SU-DHL-6 (cell line): ENCODE results near the gene RARS1.

ENCODE experiments used
- H2AFZ ChIP-seq: fragments of 200-600 bp; sonication (generic); 2 replicates; pipeline ENCODE4 v1.6.1; 2014; ENCODE audit warnings: low read depth, mild to moderate bottlenecking, moderate library complexity, mixed read lengths, antibody characterized with exemption, low read length; ENCODE audit not compliant: severe bottlenecking
- H3F3A ChIP-seq: fragments of 200-600 bp; shearing (Covaris generic); 2 replicates; pipeline ENCODE4 v1.6.0; 2016; ENCODE audit warnings: antibody characterized with exemption, mild to moderate bottlenecking; ENCODE audit not compliant: insufficient read depth
- H3K27ac ChIP-seq: fragments of 200-600 bp; sonication (generic); 2 replicates; pipeline ENCODE4 v1.5.1; 2016; ENCODE audit warnings: low read depth, mild to moderate bottlenecking, low read length, moderate library complexity, mixed read lengths
- H3K27me3 ChIP-seq: fragments of 200-600 bp; sonication (generic), shearing (Covaris generic); 2 replicates; pipeline ENCODE4 v1.6.0; 2014; ENCODE audit warnings: mild to moderate bottlenecking, low read length
- H3K36me3 ChIP-seq: fragments of 200-600 bp; sonication (generic); 2 replicates; pipeline ENCODE4 v1.6.1; 2014; ENCODE audit warnings: mild to moderate bottlenecking, low read length, mixed read lengths
- H3K4me2 ChIP-seq: fragments of 300-600, 200-600 bp; shearing (Covaris generic), sonication (generic); 2 replicates; pipeline ENCODE4 v1.6.0; 2014; ENCODE audit warnings: low read length, low read depth, mild to moderate bottlenecking; ENCODE audit not compliant: poor library complexity, severe bottlenecking
- H3K4me3 ChIP-seq: fragments of 200-600 bp; sonication (generic); 2 replicates; pipeline ENCODE4 v1.5.1; 2014; ENCODE audit warnings: antibody characterized with exemption, low read length, mild to moderate bottlenecking, mixed read lengths; ENCODE audit not compliant: insufficient read depth, poor library complexity, severe bottlenecking
- H3K79me2 ChIP-seq: fragments of 200-600 bp; sonication (generic); 2 replicates; pipeline ENCODE4 v1.6.1; 2014; ENCODE audit warnings: mild to moderate bottlenecking, low read length, moderate library complexity; ENCODE audit not compliant: insufficient read depth
- H3K9ac ChIP-seq: fragments of 200-600 bp; sonication (generic); 2 replicates; pipeline ENCODE4 v1.7.0; 2014; ENCODE audit warnings: mild to moderate bottlenecking, low read length
- H3K9me2 ChIP-seq: fragments of 200-600 bp; sonication (generic); replicated peaks from 2 replicates; pipeline ENCODE4 v1.6.1; 2014; ENCODE audit warnings: low read length; ENCODE audit not compliant: insufficient read depth
- H3K9me3 ChIP-seq: fragments of 200-600 bp; sonication (generic); 2 replicates; pipeline ENCODE4 v1.6.1; 2014; ENCODE audit warnings: low read length, mixed read lengths; ENCODE audit not compliant: insufficient read depth
- H4K20me1 ChIP-seq: fragments of 200-600 bp; sonication (generic); 2 replicates; pipeline ENCODE4 v1.6.1; 2014; ENCODE audit warnings: low read depth, mild to moderate bottlenecking, antibody characterized with exemption, low read length, moderate library complexity, mixed read lengths
- CTCF ChIP-seq: fragments of 200-600 bp; sonication (generic); IDR thresholded peaks from one replicate; pipeline ENCODE4 v1.5.1; 2017; ENCODE audit warnings: antibody characterized with exemption, mild to moderate bottlenecking, low read length, moderate library complexity; ENCODE audit not compliant: insufficient read depth, poor library complexity, severe bottlenecking
- EZH2phosphoT487 ChIP-seq: fragments of 200-600 bp; sonication (generic), shearing (Covaris generic); conservative IDR thresholded peaks from 2 replicates; pipeline ENCODE4 v1.6.1; 2018; ENCODE audit warnings: mild to moderate bottlenecking, antibody characterized with exemption, low read length, moderate library complexity, mixed read lengths

The RARS1 gene

GRCh38 chr5:168562279-168562678, 76.0 kb downstream of the RARS1 start:
- H3K36me3 ChIP-seq: peaks cover 69% of the 10 kb centered on the region
- no peak overlapping the region for H3K4me2 ChIP-seq
- H3K9me3 ChIP-seq: no peaks in the 10 kb centered on the region
- peaks cover 50% of the 10 kb centered on the region for H3K79me2 ChIP-seq
- no peaks in the 10 kb centered on the region for H3F3A ChIP-seq
- no peak overlapping the region for H3K27ac ChIP-seq
- TF ChIP-seq EZH2phosphoT487 (no peak), CTCF (no peak)
- no peak overlapping the region for H2AFZ ChIP-seq
- H3K9me2 ChIP-seq: no peaks in the 10 kb centered on the region
- H3K27me3 ChIP-seq: no peaks in the 10 kb centered on the region
- no peak overlapping the region for H3K4me3 ChIP-seq
- no peak overlapping the region for H3K9ac ChIP-seq
- H4K20me1 ChIP-seq: peaks cover 36% of the 10 kb centered on the region

- no peaks in the 10 kb centered on the region for H3K9me2 ChIP-seq
- no peak overlapping the region for H3K9ac ChIP-seq
- no peak for TF ChIP-seq EZH2phosphoT487
- no peak for TF ChIP-seq CTCF
- H3K4me2 ChIP-seq: no peak overlapping the region
- peaks cover 74% of the 10 kb centered on the region for H3K36me3 ChIP-seq
- no peak overlapping the region for H3K27ac ChIP-seq
- H3F3A ChIP-seq: no peaks in the 10 kb centered on the region
- peaks cover 50% of the 10 kb centered on the region for H4K20me1 ChIP-seq
- no peak overlapping the region for H3K4me3 ChIP-seq
- no peak overlapping the region for H2AFZ ChIP-seq
- H3K27me3 ChIP-seq: no peaks in the 10 kb centered on the region
- no peaks in the 10 kb centered on the region for H3K9me3 ChIP-seq
- peaks cover 67% of the 10 kb centered on the region for H3K79me2 ChIP-seq
Observed at GRCh38 chr5:168563959-168564358, 77.7 kb downstream of the RARS1 start.

GRCh38 chr5:168568738-168569137, 82.5 kb downstream of the RARS1 start:
- Histone ChIP-seq H3K36me3 (peaks cover 40% of the 10 kb centered on the region; the same call in 1 of the 2 replicates), H3K27me3 (no peaks in the 10 kb centered on the region), H4K20me1 (peaks cover 53% of the 10 kb centered on the region), H3K79me2 (peaks cover 88% of the 10 kb centered on the region), H3K4me2 (no peak overlapping the region), H3K9me2 (no peaks in the 10 kb centered on the region), H3K9ac (no peak overlapping the region), H3K9me3 (no peaks in the 10 kb centered on the region), H3K27ac (no peak overlapping the region), H3F3A (peaks cover 4% of the 10 kb centered on the region; the same call in 1 of the 2 replicates), H3K4me3 (no peak overlapping the region), H2AFZ (no peak overlapping the region)
- TF ChIP-seq CTCF: no peak
- TF ChIP-seq EZH2phosphoT487: no peak
